GM21619 (cell line): ENCODE data around the gene NANS.

Experiments
- ATAC-seq: cut with Tn5 transposase; IDR thresholded peaks from one replicate; pipeline ENCODE4 v1.9.1; 2021; ENCODE audit not compliant: unreplicated experiment

The NANS gene

GRCh38 chr9:98037357-98037756 is 19.2 kb upstream of the NANS start:
- no peak for ATAC-seq

- peak; percentile 40 for ATAC-seq
Observed at GRCh38 chr9:98038958-98039357, 17.6 kb upstream of the NANS start.

GRCh38 chr9:98039607-98040017 is 16.9 kb upstream of the NANS start:
- no peak for ATAC-seq

GRCh38 chr9:98040212-98040611 is 16.3 kb upstream of the NANS start:
- ATAC-seq: no peak

GRCh38 chr9:98043915-98044314 is 12.6 kb upstream of the NANS start:
- ATAC-seq: no peak

GRCh38 chr9:98045234-98046179 is 11.0 kb upstream of the NANS start:
- ATAC-seq: peak; percentile 77

- ATAC-seq: no peak
Observed at GRCh38 chr9:98046180-98046543, 10.4 kb upstream of the NANS start.

- ATAC-seq: no peak
Observed at GRCh38 chr9:98047002-98047401, 9.5 kb upstream of the NANS start.

GRCh38 chr9:98049288-98050072 is 7.1 kb upstream of the NANS start:
- ATAC-seq: no peak

GRCh38 chr9:98050351-98050750 is 6.2 kb upstream of the NANS start:
- ATAC-seq: no peak

- no peak for ATAC-seq
Observed at GRCh38 chr9:98054376-98054951, 2.1 kb upstream of the NANS start.

GRCh38 chr9:98057138-98057799 is 737 bp downstream of the NANS start:
- ATAC-seq: no peak

- no peak for ATAC-seq
Observed at GRCh38 chr9:98062161-98062560, 5.6 kb downstream of the NANS start.

GRCh38 chr9:98064623-98065392 is 8.3 kb downstream of the NANS start:
- no peak for ATAC-seq

GRCh38 chr9:98066235-98066634 is 9.7 kb downstream of the NANS start:
- ATAC-seq: no peak

- ATAC-seq: no peak
Observed at GRCh38 chr9:98067184-98067583, 10.7 kb downstream of the NANS start.

- no peak for ATAC-seq
Observed at GRCh38 chr9:98069551-98069950, 13.0 kb downstream of the NANS start.

- no peak for ATAC-seq
Observed at GRCh38 chr9:98070704-98071103, 14.2 kb downstream of the NANS start.

- ATAC-seq: no peak
Observed at GRCh38 chr9:98071737-98072136, 15.2 kb downstream of the NANS start.
